Measurements from ENCODE around the gene WDR7.

DNA sequence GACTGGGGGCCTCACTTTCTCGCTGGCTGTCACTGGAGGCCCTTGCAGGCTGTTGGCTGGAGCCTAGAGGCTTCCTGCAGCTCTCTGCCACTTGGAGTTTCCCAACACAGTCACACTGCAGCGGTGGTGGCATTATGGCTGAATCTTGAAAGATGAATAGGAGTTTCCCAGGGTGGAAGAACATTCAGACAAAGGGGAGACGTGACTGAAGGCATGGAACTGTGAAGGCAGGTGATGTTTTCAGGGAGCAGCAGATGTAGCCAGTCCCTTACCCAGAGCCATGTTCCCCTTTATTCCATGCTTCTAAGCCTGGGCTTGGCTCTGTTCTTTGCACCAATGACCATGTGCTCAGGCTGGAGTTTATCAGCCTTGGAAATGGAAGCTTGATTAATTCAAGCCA is 389.0 kb downstream of the WDR7 start:
- TF ChIP-seq, protein P1, sequence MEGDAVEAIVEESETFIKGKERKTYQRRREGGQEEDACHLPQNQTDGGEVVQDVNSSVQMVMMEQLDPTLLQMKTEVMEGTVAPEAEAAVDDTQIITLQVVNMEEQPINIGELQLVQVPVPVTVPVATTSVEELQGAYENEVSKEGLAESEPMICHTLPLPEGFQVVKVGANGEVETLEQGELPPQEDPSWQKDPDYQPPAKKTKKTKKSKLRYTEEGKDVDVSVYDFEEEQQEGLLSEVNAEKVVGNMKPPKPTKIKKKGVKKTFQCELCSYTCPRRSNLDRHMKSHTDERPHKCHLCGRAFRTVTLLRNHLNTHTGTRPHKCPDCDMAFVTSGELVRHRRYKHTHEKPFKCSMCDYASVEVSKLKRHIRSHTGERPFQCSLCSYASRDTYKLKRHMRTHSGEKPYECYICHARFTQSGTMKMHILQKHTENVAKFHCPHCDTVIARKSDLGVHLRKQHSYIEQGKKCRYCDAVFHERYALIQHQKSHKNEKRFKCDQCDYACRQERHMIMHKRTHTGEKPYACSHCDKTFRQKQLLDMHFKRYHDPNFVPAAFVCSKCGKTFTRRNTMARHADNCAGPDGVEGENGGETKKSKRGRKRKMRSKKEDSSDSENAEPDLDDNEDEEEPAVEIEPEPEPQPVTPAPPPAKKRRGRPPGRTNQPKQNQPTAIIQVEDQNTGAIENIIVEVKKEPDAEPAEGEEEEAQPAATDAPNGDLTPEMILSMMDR (IDR thresholded peaks at IDR 0.05; ENCODE audit: low read depth, low read length): no peak
- no peak for TF ChIP-seq EZH2phosphoT487 (IDR thresholded peaks at IDR 0.05; ENCODE audit: low read depth)

Measured in OCI-LY3 (cell line).